Natural killer cell (primary cell): ENCODE data around the gene HES6. TPM values are rescaled to one million over a fixed set of nuclear protein-coding genes. Genes with fewer than 3 reads are reported as not detected.

Experiments used
- ATAC-seq, 3 donors: fragments of 150-1000 bp in 2 of 3; fragments of 200-7000 bp in 1 of 3; cut with Tn5 transposase; 1 replicate in 1 of 3; 2 replicates in 2 of 3; pipeline ENCODE4 v1.10.0; 2021; ENCODE audit warnings: mild to moderate bottlenecking in 2 of 3, moderate library complexity in 2 of 3
- DNase-seq, 2 donors: peaks; one replicate each; pipeline versions ENCODE4 v3.0.0 to v3.0.0-alpha.2; 2013 to 2021; ENCODE audit warnings: mixed read lengths in 1 of 2
- H3K27ac ChIP-seq: one replicate; pipeline ENCODE4 v1.5.1; 2013; ENCODE audit warnings: mild to moderate bottlenecking, low read length
- H3K27me3 ChIP-seq: one replicate; pipeline ENCODE4 v1.6.1; 2013; ENCODE audit warnings: low read length; ENCODE audit not compliant: control insufficient read depth, insufficient read depth
- H3K36me3 ChIP-seq: one replicate; pipeline ENCODE4 v1.6.1; 2013; ENCODE audit warnings: low read length; ENCODE audit not compliant: control insufficient read depth, insufficient read depth
- H3K4me1 ChIP-seq: one replicate; pipeline ENCODE4 v1.6.1; 2013; ENCODE audit warnings: low read length; ENCODE audit not compliant: control insufficient read depth, insufficient read depth
- H3K4me3 ChIP-seq: one replicate; pipeline ENCODE4 v1.5.1; 2013; ENCODE audit warnings: low read length
- H3K9me3 ChIP-seq: one replicate; pipeline ENCODE4 v1.6.1; 2013; ENCODE audit warnings: low read length; ENCODE audit not compliant: control insufficient read depth, insufficient read depth
- H3K27ac Mint-ChIP-seq, 2 donors: one replicate each; pipeline ENCODE4 v1.8.0; 2022; ENCODE audit warnings: mild to moderate bottlenecking in 2 of 2, mixed read lengths in 2 of 2, moderate library complexity in 1 of 2
- H3K27me3 Mint-ChIP-seq, 2 donors: one replicate each; pipeline ENCODE4 v1.8.0; 2022; ENCODE audit warnings: low read depth in 2 of 2, mixed read lengths in 2 of 2
- H3K36me3 Mint-ChIP-seq: one replicate; pipeline ENCODE4 v1.8.0; 2022; ENCODE audit warnings: mixed read lengths
- H3K4me1 Mint-ChIP-seq, 2 donors: one replicate each; pipeline ENCODE4 v1.8.0; 2022; ENCODE audit warnings: mixed read lengths in 2 of 2
- H3K4me3 Mint-ChIP-seq: one replicate; pipeline ENCODE4 v1.8.0; 2022; ENCODE audit warnings: mild to moderate bottlenecking, moderate library complexity, mixed read lengths
- H3K9me3 Mint-ChIP-seq, 2 donors: one replicate each; pipeline ENCODE4 v1.8.0; 2022; ENCODE audit warnings: mixed read lengths in 2 of 2
- CTCF ChIP-seq: fragments of 200-600 bp; IDR thresholded peaks from one replicate; pipeline ENCODE4 v1.8.0; 2022; ENCODE audit warnings: antibody characterized with exemption
- WGBS: methylation state at CpG from one replicate; pipeline ENCODE4 v1.1.7; 2013; ENCODE audit warnings: missing lambda C conversion rate; ENCODE audit not compliant: insufficient coverage; 5-methylcytosine and 5-hydroxymethylcytosine counted together
- intact Hi-C: fragments of 100-400 bp; cut with micrococcal nuclease; formaldehyde crosslinking; loops from one replicate; pipeline ENCODE4 v1.14.2; 2022
- total RNA-seq, 4 donors: library from RNA; stranded (reverse); fragments of 120-200 nt in 1 of 4; gene quantifications; one replicate each; pipeline versions ENCODE4 v1.2.3 to v1.2.4, GENCODE V29; 2013 to 2022

Gene HES6
- total RNA-seq, 3 donors from 2014 or later (not counting 1 experiment from before 2014, with no cell fraction given), result 11.3 to 15.4 (median 13.5) TPM

GRCh38 chr2:238267884-238268680 is 28.2 kb upstream of the HES6 start:
- Histone ChIP-seq H3K9me3 (no peaks in the 10 kb centered on the region), H3K27me3 (no peaks in the 10 kb centered on the region), H3K4me3 (no peak overlapping the region), H3K4me1 (peaks cover 3% of the 10 kb centered on the region), H3K27ac (no peak overlapping the region), H3K36me3 (peaks cover 31% of the 10 kb centered on the region)
- Mint-ChIP-seq H3K9me3 (no peaks in the 10 kb centered on the region), H3K27me3 (no peaks in the 10 kb centered on the region), H3K27ac (no peak overlapping the region), H3K4me3 (no peak overlapping the region), H3K36me3 (peaks cover 7% of the 10 kb centered on the region), H3K4me1 (peaks cover 4 to 11% of the 10 kb centered on the region in 2 donors)
- ATAC-seq (no peak), DNase-seq (no peak)
- intact Hi-C loops, result no loop called here
- 96% methylated on average over 20 of the region's 20 CpGs for WGBS
- TF ChIP-seq CTCF, result no peak

GRCh38 chr2:238267341-238267710 is 27.5 kb upstream of the HES6 start:
- Mint-ChIP-seq H3K9me3 (no peaks in the 10 kb centered on the region), H3K27ac (no peak overlapping the region), H3K27me3 (no peaks in the 10 kb centered on the region), H3K4me3 (no peak overlapping the region), H3K36me3 (peaks cover 7% of the 10 kb centered on the region), H3K4me1 (peaks cover 4 to 11% of the 10 kb centered on the region in 2 donors)
- no peak for TF ChIP-seq CTCF
- intact Hi-C loops, result no loop called here
- ATAC-seq (no peak), DNase-seq (no peak)
- peaks cover 3% of the 10 kb centered on the region for H3K4me1 ChIP-seq
- no peak overlapping the region for H3K4me3 ChIP-seq
- H3K27ac ChIP-seq, result no peak overlapping the region
- no peaks in the 10 kb centered on the region for H3K9me3 ChIP-seq
- H3K27me3 ChIP-seq, result no peaks in the 10 kb centered on the region
- peaks cover 25% of the 10 kb centered on the region for H3K36me3 ChIP-seq
- 93% methylated on average over 1 of the region's 1 CpG for WGBS

- Mint-ChIP-seq H3K9me3 (no peaks in the 10 kb centered on the region), H3K4me3 (no peak overlapping the region), H3K27ac (no peak overlapping the region), H3K27me3 (no peaks in the 10 kb centered on the region), H3K36me3 (no peaks in the 10 kb centered on the region), H3K4me1 (peaks cover 4 to 11% of the 10 kb centered on the region in 2 donors)
- H3K4me3 ChIP-seq, result no peak overlapping the region
- intact Hi-C loops, result no loop called here
- H3K27me3 ChIP-seq, result no peaks in the 10 kb centered on the region
- TF ChIP-seq CTCF, result no peak
- WGBS, result 87% methylated on average over 11 of the region's 11 CpGs
- no peaks in the 10 kb centered on the region for H3K9me3 ChIP-seq
- DNase-seq (no peak), ATAC-seq (no peak)
- H3K27ac ChIP-seq, result no peak overlapping the region
- H3K36me3 ChIP-seq, result peaks cover 22% of the 10 kb centered on the region
- H3K4me1 ChIP-seq, result peaks cover 3% of the 10 kb centered on the region
These were observed 25.8 kb upstream of the HES6 start for GRCh38 chr2:238265605-238266004.

GRCh38 chr2:238264072-238264460 is 24.2 kb upstream of the HES6 start:
- Histone ChIP-seq H3K27ac (no peak overlapping the region), H3K4me1 (peaks cover 3% of the 10 kb centered on the region), H3K27me3 (no peaks in the 10 kb centered on the region), H3K9me3 (no peaks in the 10 kb centered on the region), H3K4me3 (no peak overlapping the region), H3K36me3 (peaks cover 20% of the 10 kb centered on the region)
- peaks cover 4 to 7% of the 10 kb centered on the region in 2 donors for H3K4me1 Mint-ChIP-seq
- no peak for TF ChIP-seq CTCF
- DNase-seq, result no peak
- intact Hi-C loops, result no loop called here
- H3K27me3 Mint-ChIP-seq, result no peaks in the 10 kb centered on the region
- no peak for ATAC-seq
- no peak overlapping the region for H3K27ac Mint-ChIP-seq
- H3K4me3 Mint-ChIP-seq, result no peak overlapping the region
- whole genome bisulfite sequencing, result 98% methylated on average over 4 of the region's 4 CpGs
- H3K9me3 Mint-ChIP-seq, result no peaks in the 10 kb centered on the region
- H3K36me3 Mint-ChIP-seq, result no peaks in the 10 kb centered on the region
